Peyer's patch (tissue), 4 donors: Measurements from ENCODE around the gene CACTIN. TPM values are rescaled to one million over a fixed set of nuclear protein-coding genes. Genes with fewer than 3 reads are reported as not detected.

ENCODE experiments used
- DNase-seq, 3 donors: peaks; one replicate each; pipeline ENCODE4 v3.0.0-alpha.2; 2017 to 2019
- H3K27ac ChIP-seq, 4 donors: fragments of 200-600 bp; sonication (generic); one replicate each; pipeline ENCODE4 v1.5.1; 2016 to 2019
- H3K27me3 ChIP-seq, 2 donors: fragments of 200-600 bp; sonication (generic); one replicate each; pipeline ENCODE4 v1.5.1; 2019
- H3K36me3 ChIP-seq, 3 donors: fragments of 200-600 bp; sonication (generic); one replicate each; pipeline ENCODE4 v1.5.1; 2016 to 2019
- H3K4me1 ChIP-seq, 4 donors: fragments of 200-600 bp; sonication (generic); one replicate each; pipeline ENCODE4 v1.5.1; 2016 to 2019
- H3K4me3 ChIP-seq, 4 donors: fragments of 200-600 bp; sonication (generic); 1 replicate in 3 of 4; 2 replicates in 1 of 4; pipeline ENCODE4 v1.5.1; 2016 to 2019; ENCODE audit warnings: mild to moderate bottlenecking in 1 of 4
- H3K9me3 ChIP-seq, 4 donors: fragments of 200-600 bp; sonication (generic); one replicate each; pipeline ENCODE4 v1.5.1; 2016 to 2019; ENCODE audit warnings: mild to moderate bottlenecking in 1 of 4
- CTCF ChIP-seq, 6 experiments: fragments of 450-650 bp in 4 of 6; fragments of 200-600 bp in 2 of 6; sonication (generic) in 1 of 6; IDR thresholded peaks; one replicate each; pipeline ENCODE4 v1.5.1; 2017 to 2019; ENCODE audit warnings: antibody characterized with exemption in 6 of 6, mild to moderate bottlenecking in 3 of 6, moderate library complexity in 1 of 6
- POLR2A ChIP-seq, 2 donors: fragments of 450-650 bp; IDR thresholded peaks; one replicate each; pipeline ENCODE4 v1.5.1; 2017; ENCODE audit warnings: antibody characterized with exemption in 2 of 2, mild to moderate bottlenecking in 2 of 2, moderate library complexity in 2 of 2
- total RNA-seq, 4 donors: library from RNA; depleted of rRNA; stranded (reverse); fragments of >200 nt; gene quantifications; one replicate each; pipeline ENCODE4 v1.1.0, GENCODE V29; 2016

Gene CACTIN
- total RNA-seq, 4 donors from 2014 or later, result 21.2 to 60.2 (median 33.3) TPM

- Histone ChIP-seq H3K27me3 (no peaks in the 10 kb centered on the region), H3K36me3 (no peaks in the 10 kb centered on the region), H3K27ac (peak overlapping the region in 3 of 4 donors; percentile 21 to 71 (median 55)), H3K9me3 (no peaks in the 10 kb centered on the region), H3K4me1 (peaks cover 0 to 40% (median 23%) of the 10 kb centered on the region in 4 donors), H3K4me3 (no peak overlapping the region)
- no peak for TF ChIP-seq POLR2A (IDR thresholded peaks at IDR 0.05)
- no peak for TF ChIP-seq CTCF (IDR thresholded peaks at IDR 0.05)
- DNase-seq, result peak in 1 of 3 donors; percentile 33
Observed at GRCh38 chr19:3604987-3605343, 21.6 kb downstream of the CACTIN start.

GRCh38 chr19:3604227-3604986, 22.2 kb downstream of the CACTIN start:
- Histone ChIP-seq H3K36me3 (no peaks in the 10 kb centered on the region), H3K4me3 (no peak overlapping the region), H3K27me3 (no peaks in the 10 kb centered on the region), H3K9me3 (no peaks in the 10 kb centered on the region), H3K27ac (peak overlapping the region in 3 of 4 donors; percentile 21 to 71 (median 55)), H3K4me1 (peaks cover 0 to 40% (median 23%) of the 10 kb centered on the region in 4 donors)
- DNase-seq, result no peak
- TF ChIP-seq POLR2A (IDR thresholded peaks at IDR 0.05) (no peak), CTCF (IDR thresholded peaks at IDR 0.05) (no peak)

- Histone ChIP-seq H3K27ac (peak overlapping the region in 3 of 4 donors; percentile 42 to 71 (median 62)), H3K9me3 (no peaks in the 10 kb centered on the region), H3K4me3 (no peak overlapping the region), H3K4me1 (peaks cover 0 to 32% (median 18%) of the 10 kb centered on the region in 4 donors), H3K36me3 (no peaks in the 10 kb centered on the region), H3K27me3 (no peaks in the 10 kb centered on the region)
- TF ChIP-seq POLR2A (IDR thresholded peaks at IDR 0.05) (no peak), CTCF (IDR thresholded peaks at IDR 0.05) (no peak)
- DNase-seq, result no peak
Observed at GRCh38 chr19:3603121-3603811, 23.3 kb downstream of the CACTIN start.

GRCh38 chr19:3601021-3601420, 25.6 kb downstream of the CACTIN start:
- no peak for DNase-seq
- Histone ChIP-seq H3K27me3 (no peaks in the 10 kb centered on the region), H3K36me3 (no peaks in the 10 kb centered on the region), H3K9me3 (no peaks in the 10 kb centered on the region), H3K4me3 (no peak overlapping the region), H3K4me1 (peaks cover 0 to 16% (median 8%) of the 10 kb centered on the region in 4 donors), H3K27ac (no peak overlapping the region)
- TF ChIP-seq CTCF (IDR thresholded peaks at IDR 0.05), result no peak
- no peak for TF ChIP-seq POLR2A (IDR thresholded peaks at IDR 0.05)

- no peak for TF ChIP-seq POLR2A (IDR thresholded peaks at IDR 0.05)
- TF ChIP-seq CTCF (IDR thresholded peaks at IDR 0.05), result no peak
- Histone ChIP-seq H3K36me3 (no peaks in the 10 kb centered on the region), H3K9me3 (no peaks in the 10 kb centered on the region), H3K4me1 (peaks cover 0 to 5% (median 2%) of the 10 kb centered on the region in 4 donors), H3K4me3 (no peak overlapping the region), H3K27me3 (no peaks in the 10 kb centered on the region), H3K27ac (no peak overlapping the region)
- DNase-seq, result no peak
Observed at GRCh38 chr19:3599776-3600187, 26.8 kb downstream of the CACTIN start.
